HepG2 (cell line): ENCODE results near the gene TSHZ2.

Experiments used
- ATF3 ChIP-seq: sonication (generic); formaldehyde crosslinking; IDR thresholded peaks from 2 replicates; pipeline ENCODE4 v1.4.0; 2020; ENCODE audit warnings: missing genetic modification reagents
- CTCF ChIP-seq: sonication (generic); formaldehyde crosslinking; IDR thresholded peaks from 2 replicates; pipeline ENCODE4 v1.5.0; 2020; ENCODE audit warnings: mild to moderate bottlenecking, missing genetic modification reagents, moderate library complexity
- ERF ChIP-seq: IDR thresholded peaks from 2 replicates; pipeline ENCODE4 v1.6.1; 2018; ENCODE audit warnings: missing biosample characterization, missing genetic modification reagents
- FOXJ3 ChIP-seq: sonication (generic); formaldehyde crosslinking; IDR thresholded peaks from 2 replicates; pipeline ENCODE4 v1.4.0; 2020; ENCODE audit warnings: missing genetic modification reagents, mild to moderate bottlenecking, borderline replicate concordance
- IKZF5 ChIP-seq: IDR thresholded peaks from 2 replicates; pipeline ENCODE4 v1.6.1; 2018; ENCODE audit warnings: missing genetic modification reagents, mild to moderate bottlenecking, missing compliant biosample characterization
- JUNB ChIP-seq: sonication (generic); formaldehyde crosslinking; IDR thresholded peaks from 2 replicates; pipeline ENCODE4 v1.8.0; 2022; ENCODE audit warnings: missing genetic modification reagents, mild to moderate bottlenecking, borderline replicate concordance
- MYNN ChIP-seq: sonication (generic); formaldehyde crosslinking; IDR thresholded peaks from 2 replicates; pipeline ENCODE4 v1.4.0; 2020; ENCODE audit warnings: mild to moderate bottlenecking, low read depth, missing genetic modification reagents
- POLR2A ChIP-seq, 2 experiments: IDR thresholded peaks; 2 replicates each; pipeline ENCODE4 v1.6.1; 2011; ENCODE audit warnings: low read depth in 2 of 2, low read length in 2 of 2, mild to moderate bottlenecking in 1 of 2, moderate library complexity in 1 of 2; ENCODE audit not compliant: insufficient read depth in 1 of 2
- SIN3A ChIP-seq: IDR thresholded peaks from 2 replicates; pipeline ENCODE4 v1.6.1; 2011; ENCODE audit warnings: low read depth, mild to moderate bottlenecking, control low read depth, low read length, borderline replicate concordance
- SP1 ChIP-seq, 2 experiments: fragments of 450-650 bp in 1 of 2; sonication (generic) in 1 of 2; formaldehyde crosslinking in 1 of 2; IDR thresholded peaks; 2 replicates each; pipeline versions ENCODE4 v1.4.0 to v1.6.1; 2016 to 2020; ENCODE audit warnings: missing genetic modification reagents in 1 of 2
- ZBTB8A ChIP-seq: sonication (generic); formaldehyde crosslinking; IDR thresholded peaks from 2 replicates; pipeline ENCODE4 v1.4.0; 2020; ENCODE audit warnings: mild to moderate bottlenecking, low read depth, missing genetic modification reagents, borderline replicate concordance
- ZUFSP ChIP-seq: sonication (generic); formaldehyde crosslinking; IDR thresholded peaks from 2 replicates; pipeline ENCODE4 v1.9.0; 2021; ENCODE audit warnings: missing genetic modification reagents, mild to moderate bottlenecking, borderline replicate concordance
- TF ChIP-seq, protein P1 (sequence below), 2 experiments: sonication (generic) in 1 of 2; formaldehyde crosslinking in 1 of 2; IDR thresholded peaks; 2 replicates each; pipeline versions ENCODE4 v1.5.1 to v1.6.1; 2011 to 2020; ENCODE audit warnings: borderline replicate concordance in 1 of 2, low read depth in 1 of 2, low read length in 1 of 2, mild to moderate bottlenecking in 1 of 2, missing genetic modification reagents in 1 of 2, moderate library complexity in 1 of 2

GRCh38 chr20:53103124-53103523, 131.0 kb downstream of the TSHZ2 start:
- TF ChIP-seq CTCF (no peak), ZUFSP (CRISPR knock-in tag) (no peak), MYNN (CRISPR knock-in tag) (no peak), ERF (CRISPR knock-in tag) (no peak), JUNB (CRISPR knock-in tag) (no peak), ZBTB8A (CRISPR knock-in tag) (no peak), FOXJ3 (CRISPR knock-in tag) (no peak), POLR2A (IDR thresholded peaks at IDR 0.05; ENCODE audit: insufficient read depth in 1 of 2, low read depth in 2 of 2, low read length in 2 of 2) (no peak), ATF3 (no peak), IKZF5 (CRISPR knock-in tag) (no peak), SP1 (IDR thresholded peaks at IDR 0.05) (no peak), SP1 (CRISPR knock-in tag; IDR thresholded peaks at IDR 0.05) (no peak), SIN3A (no peak)
- TF ChIP-seq, protein P1, sequence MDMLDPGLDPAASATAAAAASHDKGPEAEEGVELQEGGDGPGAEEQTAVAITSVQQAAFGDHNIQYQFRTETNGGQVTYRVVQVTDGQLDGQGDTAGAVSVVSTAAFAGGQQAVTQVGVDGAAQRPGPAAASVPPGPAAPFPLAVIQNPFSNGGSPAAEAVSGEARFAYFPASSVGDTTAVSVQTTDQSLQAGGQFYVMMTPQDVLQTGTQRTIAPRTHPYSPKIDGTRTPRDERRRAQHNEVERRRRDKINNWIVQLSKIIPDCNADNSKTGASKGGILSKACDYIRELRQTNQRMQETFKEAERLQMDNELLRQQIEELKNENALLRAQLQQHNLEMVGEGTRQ (IDR thresholded peaks at IDR 0.05; ENCODE audit: low read depth, low read length) = no peak
- TF ChIP-seq, protein P1 (CRISPR knock-in tag; IDR thresholded peaks at IDR 0.05; ENCODE audit: borderline replicate concordance) = no peak
